ENCODE results near the gene ASTL.

The ASTL gene

DNA sequence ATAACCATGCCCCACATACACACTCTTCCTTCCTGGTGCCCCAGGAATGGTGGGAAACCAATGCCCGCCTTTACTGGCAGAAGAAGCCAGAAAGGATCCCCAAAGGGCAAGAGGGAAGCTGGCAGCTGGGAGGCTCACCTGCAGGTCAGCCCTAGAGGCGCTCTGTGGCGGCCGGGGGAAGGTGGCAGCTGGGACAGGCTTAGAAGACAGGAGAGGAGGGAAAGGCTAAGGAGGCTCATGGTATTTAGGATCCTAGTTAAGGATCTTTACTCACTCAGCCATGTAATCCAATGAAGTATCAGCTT lies 45.8 kb downstream of the ASTL start:
- no peaks in the 10 kb centered on the region for H3K36me3 ChIP-seq (ENCODE audit: insufficient read depth)
- no peaks in the 10 kb centered on the region for H3K27me3 ChIP-seq (ENCODE audit: insufficient read depth, low read depth)
- no peak overlapping the region for H3K4me3 ChIP-seq (IDR thresholded peaks at IDR 0.05; ENCODE audit: insufficient read depth, low read depth, low read length)
- H4K20me1 ChIP-seq (ENCODE audit: insufficient read depth): no peaks in the 10 kb centered on the region
- H2AFZ ChIP-seq (ENCODE audit: low read depth): no peak overlapping the region
- TF ChIP-seq CTCF (conservative IDR thresholded peaks at IDR 0.05; ENCODE audit: low read depth, low read length): no peak
- H3K27ac ChIP-seq: no peak overlapping the region
- no peaks in the 10 kb centered on the region for H3K4me1 ChIP-seq (ENCODE audit: low read depth, poor library complexity, severe bottlenecking)
- no peak overlapping the region for H3K4me2 ChIP-seq
- H3K9ac ChIP-seq: no peak overlapping the region
- H3K79me2 ChIP-seq (ENCODE audit: insufficient read depth, low read depth): no peaks in the 10 kb centered on the region

DNA sequence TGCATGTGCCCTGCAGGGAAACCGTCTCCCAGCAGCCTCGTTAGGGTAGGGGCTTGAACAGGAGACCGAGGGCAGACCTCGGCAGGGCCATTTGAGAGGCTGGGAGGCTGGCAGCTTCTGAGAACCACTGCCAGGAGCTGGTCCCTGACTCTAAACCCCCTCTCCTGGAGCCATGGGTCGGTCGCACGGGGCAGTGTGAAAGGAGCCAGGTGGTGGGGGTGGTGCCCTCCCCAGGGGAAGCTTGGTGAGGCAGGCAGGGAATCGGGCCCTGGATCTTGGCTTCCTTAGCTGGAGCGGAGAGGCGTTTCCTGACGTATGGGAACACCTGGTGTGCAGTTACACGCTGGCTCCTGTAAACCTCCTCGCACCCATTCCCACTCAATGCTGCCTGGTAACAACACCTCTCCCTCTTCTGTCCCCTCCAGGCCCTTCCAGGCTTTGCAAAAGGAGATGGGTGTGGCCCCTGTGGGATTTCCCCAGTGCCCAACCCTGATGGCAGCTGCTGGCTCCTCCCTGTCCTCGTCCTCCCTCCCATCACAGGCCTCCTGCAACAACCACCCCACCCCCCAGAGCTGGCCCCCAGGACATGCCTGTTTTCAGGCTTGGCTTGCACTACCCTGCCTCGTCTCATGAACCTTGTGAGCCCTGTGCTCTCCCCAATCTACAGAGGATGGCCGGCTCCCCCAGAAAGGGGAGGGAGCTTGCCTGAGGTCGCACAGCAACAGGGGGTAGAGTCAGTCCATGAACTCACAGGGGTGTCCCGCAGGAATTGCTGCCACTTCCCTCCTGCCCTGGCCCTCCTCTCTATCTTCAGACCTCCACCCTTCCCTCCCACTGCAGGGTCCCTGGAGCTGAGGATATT lies 46.4 kb downstream of the ASTL start:
- Histone ChIP-seq H3K4me2 (no peak overlapping the region), H4K20me1 (ENCODE audit: insufficient read depth) (no peaks in the 10 kb centered on the region), H3K4me1 (ENCODE audit: low read depth, poor library complexity, severe bottlenecking) (no peaks in the 10 kb centered on the region), H3K4me3 (IDR thresholded peaks at IDR 0.05; ENCODE audit: insufficient read depth, low read depth, low read length) (no peak overlapping the region), H3K27me3 (ENCODE audit: insufficient read depth, low read depth) (no peaks in the 10 kb centered on the region), H3K27ac (no peak overlapping the region), H3K79me2 (ENCODE audit: insufficient read depth, low read depth) (no peaks in the 10 kb centered on the region), H3K36me3 (ENCODE audit: insufficient read depth) (no peaks in the 10 kb centered on the region), H2AFZ (ENCODE audit: low read depth) (no peak overlapping the region), H3K9ac (no peak overlapping the region)
- no peak for TF ChIP-seq CTCF (conservative IDR thresholded peaks at IDR 0.05; ENCODE audit: low read depth, low read length)

- H3K36me3 ChIP-seq (ENCODE audit: insufficient read depth): no peaks in the 10 kb centered on the region
- no peak overlapping the region for H3K27ac ChIP-seq
- no peak overlapping the region for H3K4me3 ChIP-seq (IDR thresholded peaks at IDR 0.05; ENCODE audit: insufficient read depth, low read depth, low read length)
- no peaks in the 10 kb centered on the region for H3K79me2 ChIP-seq (ENCODE audit: insufficient read depth, low read depth)
- no peak overlapping the region for H3K9ac ChIP-seq
- H3K27me3 ChIP-seq (ENCODE audit: insufficient read depth, low read depth): no peaks in the 10 kb centered on the region
- H3K4me1 ChIP-seq (ENCODE audit: low read depth, poor library complexity, severe bottlenecking): no peaks in the 10 kb centered on the region
- no peak overlapping the region for H3K4me2 ChIP-seq
- H4K20me1 ChIP-seq (ENCODE audit: insufficient read depth): no peaks in the 10 kb centered on the region
- H2AFZ ChIP-seq (ENCODE audit: low read depth): no peak overlapping the region
- TF ChIP-seq CTCF (conservative IDR thresholded peaks at IDR 0.05; ENCODE audit: low read depth, low read length): no peak
These were observed 47.1 kb downstream of the ASTL start for GRCh38 chr2:96091141-96091710.

GRCh38 chr2:96090196-96090926 lies 47.9 kb downstream of the ASTL start:
- Histone ChIP-seq H2AFZ (ENCODE audit: low read depth) (no peak overlapping the region), H3K4me3 (IDR thresholded peaks at IDR 0.05; ENCODE audit: insufficient read depth, low read depth, low read length) (no peak overlapping the region), H3K27me3 (ENCODE audit: insufficient read depth, low read depth) (no peaks in the 10 kb centered on the region), H4K20me1 (ENCODE audit: insufficient read depth) (no peaks in the 10 kb centered on the region), H3K27ac (no peak overlapping the region), H3K9ac (no peak overlapping the region), H3K4me2 (no peak overlapping the region), H3K36me3 (ENCODE audit: insufficient read depth) (no peaks in the 10 kb centered on the region), H3K79me2 (ENCODE audit: insufficient read depth, low read depth) (no peaks in the 10 kb centered on the region), H3K4me1 (ENCODE audit: low read depth, poor library complexity, severe bottlenecking) (no peaks in the 10 kb centered on the region)
- TF ChIP-seq CTCF (conservative IDR thresholded peaks at IDR 0.05; ENCODE audit: low read depth, low read length): no peak

Measured in KMS-11 (cell line).